ENCODE data around the gene SLC7A9.

The SLC7A9 gene

DNA sequence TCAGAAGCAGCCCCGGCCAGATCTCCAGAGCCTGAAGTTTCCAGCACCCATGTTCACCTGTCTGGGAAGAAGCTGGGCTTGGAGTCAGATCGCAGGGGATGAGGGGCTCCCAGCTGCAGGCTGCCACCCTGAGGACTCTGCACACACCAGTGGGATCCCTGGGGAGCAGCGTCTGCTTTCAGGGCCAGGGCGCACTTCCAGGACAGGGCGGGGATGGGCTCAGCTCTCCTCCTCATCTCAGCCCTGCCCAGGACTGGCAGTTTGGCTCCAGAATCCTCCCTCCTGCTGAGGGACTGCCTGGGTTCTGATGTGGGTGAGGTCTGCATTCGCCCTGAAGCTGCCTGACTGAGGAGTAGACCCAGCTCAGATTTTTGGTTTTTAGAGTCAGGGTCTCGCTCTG is 3.5 kb downstream of the SLC7A9 start:
- no peak overlapping the region for H3K27ac ChIP-seq
- H3K27me3 ChIP-seq (replicated peaks): no peaks in the 10 kb centered on the region
- in situ Hi-C loops (cut with HindIII; ENCODE audit: low pct_ligation_motif_present, low sequenced_read_pairs): no loop called here

GRCh38 chr19:32865326-32865725 is 4.2 kb downstream of the SLC7A9 start:
- Histone ChIP-seq H3K36me3 (replicated peaks) (no peaks in the 10 kb centered on the region), H3K27ac (no peak overlapping the region), H3K4me3 (ENCODE audit: low read depth, low read length) (no peak overlapping the region), H3K27me3 (replicated peaks) (no peaks in the 10 kb centered on the region)
- TF ChIP-seq, protein P1, sequence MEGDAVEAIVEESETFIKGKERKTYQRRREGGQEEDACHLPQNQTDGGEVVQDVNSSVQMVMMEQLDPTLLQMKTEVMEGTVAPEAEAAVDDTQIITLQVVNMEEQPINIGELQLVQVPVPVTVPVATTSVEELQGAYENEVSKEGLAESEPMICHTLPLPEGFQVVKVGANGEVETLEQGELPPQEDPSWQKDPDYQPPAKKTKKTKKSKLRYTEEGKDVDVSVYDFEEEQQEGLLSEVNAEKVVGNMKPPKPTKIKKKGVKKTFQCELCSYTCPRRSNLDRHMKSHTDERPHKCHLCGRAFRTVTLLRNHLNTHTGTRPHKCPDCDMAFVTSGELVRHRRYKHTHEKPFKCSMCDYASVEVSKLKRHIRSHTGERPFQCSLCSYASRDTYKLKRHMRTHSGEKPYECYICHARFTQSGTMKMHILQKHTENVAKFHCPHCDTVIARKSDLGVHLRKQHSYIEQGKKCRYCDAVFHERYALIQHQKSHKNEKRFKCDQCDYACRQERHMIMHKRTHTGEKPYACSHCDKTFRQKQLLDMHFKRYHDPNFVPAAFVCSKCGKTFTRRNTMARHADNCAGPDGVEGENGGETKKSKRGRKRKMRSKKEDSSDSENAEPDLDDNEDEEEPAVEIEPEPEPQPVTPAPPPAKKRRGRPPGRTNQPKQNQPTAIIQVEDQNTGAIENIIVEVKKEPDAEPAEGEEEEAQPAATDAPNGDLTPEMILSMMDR (IDR thresholded peaks at IDR 0.05; ENCODE audit: low read depth, low read length, missing control alignments): no peak
- DNase-seq: no peak
- in situ Hi-C loops (cut with HindIII; ENCODE audit: low pct_ligation_motif_present, low sequenced_read_pairs): no loop called here

More for the DNA sequence above, 3.5 kb downstream of the SLC7A9 start:
- no peaks in the 10 kb centered on the region for H3K36me3 ChIP-seq (replicated peaks)
- no peak for DNase-seq
- TF ChIP-seq, protein P1 (IDR thresholded peaks at IDR 0.05; ENCODE audit: low read depth, low read length, missing control alignments): no peak
- no peak overlapping the region for H3K4me3 ChIP-seq (ENCODE audit: low read depth, low read length)

DNA sequence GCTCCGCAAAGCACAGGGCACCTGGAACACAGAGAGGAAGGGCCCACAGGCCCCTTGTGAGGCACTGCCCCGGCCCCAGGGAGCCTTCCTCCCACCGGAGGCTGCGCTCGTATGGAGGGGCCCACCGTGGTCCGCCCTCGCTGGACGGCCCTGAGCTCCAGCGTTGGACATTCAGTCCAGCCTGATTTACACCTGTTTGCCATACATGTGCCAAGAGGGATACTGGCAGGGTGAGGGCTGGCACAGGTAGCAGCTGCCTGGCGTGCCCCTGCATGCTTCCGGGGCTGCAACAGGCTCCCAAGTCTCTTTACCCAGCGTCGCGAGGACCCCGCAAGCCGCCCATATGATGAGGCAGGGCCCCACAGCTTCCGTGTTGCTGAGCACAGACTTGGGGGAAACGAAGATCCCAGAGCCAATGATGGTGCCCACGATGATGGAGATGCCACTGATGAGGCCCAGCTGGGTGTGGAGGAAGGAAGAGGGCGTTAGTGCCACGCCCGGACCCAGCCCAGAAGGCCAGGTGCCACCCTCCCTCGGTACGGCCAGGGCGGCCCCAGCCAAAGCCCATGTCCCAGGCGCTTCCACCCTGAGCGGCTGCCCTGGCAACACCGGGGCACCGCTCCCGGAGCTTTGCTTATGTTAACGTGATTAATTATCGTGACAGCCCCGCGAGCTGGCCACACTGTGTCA is 5.1 kb downstream of the SLC7A9 start:
- TF ChIP-seq, protein P1 (IDR thresholded peaks at IDR 0.05; ENCODE audit: low read depth, low read length, missing control alignments): no peak
- Histone ChIP-seq H3K27ac (no peak overlapping the region), H3K27me3 (replicated peaks) (no peaks in the 10 kb centered on the region), H3K4me3 (ENCODE audit: low read depth, low read length) (no peak overlapping the region), H3K36me3 (replicated peaks) (no peaks in the 10 kb centered on the region)
- in situ Hi-C loops (cut with HindIII; ENCODE audit: low pct_ligation_motif_present, low sequenced_read_pairs): no loop called here
- no peak for DNase-seq

DNA sequence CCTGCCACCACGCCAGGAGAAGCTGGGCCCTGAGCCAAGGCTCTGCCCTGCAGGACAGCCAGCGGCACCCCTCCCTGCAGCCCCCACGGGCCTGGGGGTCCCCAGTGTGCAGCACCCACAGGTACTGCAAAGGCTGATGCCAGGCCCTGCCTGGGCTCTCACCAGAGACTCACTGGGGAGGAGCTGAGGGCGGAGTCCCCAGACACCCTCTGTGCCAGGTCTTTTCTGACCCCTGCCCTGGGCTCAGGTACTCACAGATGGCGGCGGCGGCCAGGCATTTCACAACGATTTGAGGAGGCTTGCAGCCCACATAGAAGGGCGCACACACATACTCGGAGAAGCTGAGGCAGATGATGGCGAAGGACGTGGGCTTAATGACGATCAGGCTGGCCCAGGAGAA is 5.7 kb downstream of the SLC7A9 start:
- Histone ChIP-seq H3K27me3 (replicated peaks) (no peaks in the 10 kb centered on the region), H3K4me3 (ENCODE audit: low read depth, low read length) (no peak overlapping the region), H3K36me3 (replicated peaks) (no peaks in the 10 kb centered on the region), H3K27ac (no peak overlapping the region)
- in situ Hi-C loops (cut with HindIII; ENCODE audit: low pct_ligation_motif_present, low sequenced_read_pairs): no loop called here
- DNase-seq: no peak
- TF ChIP-seq, protein P1 (IDR thresholded peaks at IDR 0.05; ENCODE audit: low read depth, low read length, missing control alignments): no peak

GRCh38 chr19:32863301-32863700 is 6.3 kb downstream of the SLC7A9 start:
- Histone ChIP-seq H3K36me3 (replicated peaks) (no peaks in the 10 kb centered on the region), H3K27ac (no peak overlapping the region), H3K4me3 (ENCODE audit: low read depth, low read length) (no peak overlapping the region), H3K27me3 (replicated peaks) (no peaks in the 10 kb centered on the region)
- DNase-seq: no peak
- TF ChIP-seq, protein P1 (IDR thresholded peaks at IDR 0.05; ENCODE audit: low read depth, low read length, missing control alignments): no peak
- in situ Hi-C loops (cut with HindIII; ENCODE audit: low pct_ligation_motif_present, low sequenced_read_pairs): no loop called here

- H3K36me3 ChIP-seq (replicated peaks): no peaks in the 10 kb centered on the region
- H3K27me3 ChIP-seq (replicated peaks): no peaks in the 10 kb centered on the region
- in situ Hi-C loops (cut with HindIII; ENCODE audit: low pct_ligation_motif_present, low sequenced_read_pairs): no loop called here
- no peak for DNase-seq
- TF ChIP-seq, protein P1 (IDR thresholded peaks at IDR 0.05; ENCODE audit: low read depth, low read length, missing control alignments): no peak
- H3K27ac ChIP-seq: no peak overlapping the region
- no peak overlapping the region for H3K4me3 ChIP-seq (ENCODE audit: low read depth, low read length)
These were observed 6.8 kb downstream of the SLC7A9 start for GRCh38 chr19:32862741-32863140.

Measured in brain microvascular endothelial cell (primary cell).